Measurements from ENCODE around the gene STON2. TPM values are rescaled to one million over a fixed set of nuclear protein-coding genes. Genes with fewer than 3 reads are reported as not detected.
A peak's percentile ranks its signal among the peaks of the same experiment; 100 is the strongest.

Gene STON2
- total RNA-seq, 1 experiment from 2014 or later, result 12.3 TPM

GRCh38 chr14:81323093-81323492 is 77.0 kb downstream of the STON2 start:
- H3K36me3 ChIP-seq (ENCODE audit: low read depth, low read length), result no peaks in the 10 kb centered on the region
- no peaks in the 10 kb centered on the region; the same call in 1 of the 2 replicates for H3K79me2 ChIP-seq (ENCODE audit: low read length)
- H2AFZ ChIP-seq (ENCODE audit: low read length), result no peak overlapping the region
- H3K27me3 ChIP-seq (ENCODE audit: low read length), result no peaks in the 10 kb centered on the region
- POLR2A ChIA-PET (ENCODE audit: unreplicated experiment), result no interaction called here
- DNase-seq (no peak), ATAC-seq (no peak)
- H4K20me1 ChIP-seq (ENCODE audit: low read length), result no peaks in the 10 kb centered on the region
- CTCF ChIA-PET, result no interaction called here
- no TSS peak for BruUV-seq (replicated peaks)
- H3K4me3 ChIP-seq (ENCODE audit: low read length), result peak overlapping the region; percentile 76
- H3K9me3 ChIP-seq (ENCODE audit: low read length), result no peaks in the 10 kb centered on the region
- intact Hi-C loops (cut with micrococcal nuclease), result loop anchor here (2.0 to 5.0 kb wide), 4 partner anchors 59 to 129 kb away; partner anchors contain the start of gene STON2
- H3K27ac ChIP-seq (ENCODE audit: low read length), result no peak overlapping the region
- peak overlapping the region; percentile 86 for H3K4me2 ChIP-seq (ENCODE audit: low read length)
- TF ChIP-seq, protein P1, sequence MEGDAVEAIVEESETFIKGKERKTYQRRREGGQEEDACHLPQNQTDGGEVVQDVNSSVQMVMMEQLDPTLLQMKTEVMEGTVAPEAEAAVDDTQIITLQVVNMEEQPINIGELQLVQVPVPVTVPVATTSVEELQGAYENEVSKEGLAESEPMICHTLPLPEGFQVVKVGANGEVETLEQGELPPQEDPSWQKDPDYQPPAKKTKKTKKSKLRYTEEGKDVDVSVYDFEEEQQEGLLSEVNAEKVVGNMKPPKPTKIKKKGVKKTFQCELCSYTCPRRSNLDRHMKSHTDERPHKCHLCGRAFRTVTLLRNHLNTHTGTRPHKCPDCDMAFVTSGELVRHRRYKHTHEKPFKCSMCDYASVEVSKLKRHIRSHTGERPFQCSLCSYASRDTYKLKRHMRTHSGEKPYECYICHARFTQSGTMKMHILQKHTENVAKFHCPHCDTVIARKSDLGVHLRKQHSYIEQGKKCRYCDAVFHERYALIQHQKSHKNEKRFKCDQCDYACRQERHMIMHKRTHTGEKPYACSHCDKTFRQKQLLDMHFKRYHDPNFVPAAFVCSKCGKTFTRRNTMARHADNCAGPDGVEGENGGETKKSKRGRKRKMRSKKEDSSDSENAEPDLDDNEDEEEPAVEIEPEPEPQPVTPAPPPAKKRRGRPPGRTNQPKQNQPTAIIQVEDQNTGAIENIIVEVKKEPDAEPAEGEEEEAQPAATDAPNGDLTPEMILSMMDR (conservative IDR thresholded peaks at IDR 0.05; ENCODE audit: low read depth, low read length), result no peak
- no peak for TF ChIP-seq EZH2 (IDR thresholded peaks at IDR 0.05; ENCODE audit: low read length, unreplicated experiment)
- no peak for TF ChIP-seq EZH2phosphoT487 (IDR thresholded peaks at IDR 0.05; ENCODE audit: borderline replicate concordance, low read length)
- H3K4me1 ChIP-seq (ENCODE audit: insufficient read depth, low read length), result peaks cover 27% of the 10 kb centered on the region
- H3K9me2 ChIP-seq (replicated peaks; ENCODE audit: low read length), result no peaks in the 10 kb centered on the region
- peak overlapping the region; percentile 73; the same call in 1 of the 2 replicates for H3K9ac ChIP-seq (ENCODE audit: low read length)
- no peaks in the 10 kb centered on the region for H3F3A ChIP-seq (ENCODE audit: low read length, unreplicated experiment)

DNA sequence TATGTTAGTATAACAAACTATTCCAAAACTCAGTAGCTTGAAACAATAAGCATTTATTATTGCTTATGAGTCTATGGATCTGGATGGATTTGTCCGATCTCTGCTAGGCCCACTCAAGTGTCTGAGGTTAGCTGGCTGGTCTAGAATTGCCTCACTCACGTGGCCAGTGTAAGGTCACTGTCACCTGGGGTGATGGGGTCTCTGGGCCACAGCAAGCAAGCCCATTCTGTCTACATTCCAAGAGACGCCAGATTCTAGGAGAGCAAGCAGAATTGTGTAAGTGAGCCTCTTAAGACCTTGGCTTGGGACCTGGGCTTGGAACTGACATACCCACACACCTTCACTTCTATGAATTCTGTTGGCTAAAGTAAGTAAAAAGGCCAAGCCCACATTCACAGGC is 80.2 kb downstream of the STON2 start:
- ChIA-PET POLR2A (ENCODE audit: unreplicated experiment) (no interaction called here), CTCF (no interaction called here)
- no peak for DNase-seq
- Histone ChIP-seq H3K4me3 (ENCODE audit: low read length) (no peak overlapping the region), H3K9me2 (replicated peaks; ENCODE audit: low read length) (no peaks in the 10 kb centered on the region), H3K27ac (ENCODE audit: low read length) (no peak overlapping the region), H3K9me3 (ENCODE audit: low read length) (no peaks in the 10 kb centered on the region), H3K36me3 (ENCODE audit: low read depth, low read length) (no peaks in the 10 kb centered on the region), H3K27me3 (ENCODE audit: low read length) (no peaks in the 10 kb centered on the region), H3K79me2 (ENCODE audit: low read length) (no peaks in the 10 kb centered on the region; the same call in 1 of the 2 replicates), H3K4me1 (ENCODE audit: insufficient read depth, low read length) (peaks cover 15% of the 10 kb centered on the region), H4K20me1 (ENCODE audit: low read length) (no peaks in the 10 kb centered on the region), H3K9ac (ENCODE audit: low read length) (no peak overlapping the region), H3K4me2 (ENCODE audit: low read length) (no peak overlapping the region), H2AFZ (ENCODE audit: low read length) (no peak overlapping the region), H3F3A (ENCODE audit: low read length, unreplicated experiment) (no peaks in the 10 kb centered on the region)
- ATAC-seq, result no peak
- BruUV-seq (replicated peaks), result no TSS peak
- TF ChIP-seq EZH2phosphoT487 (IDR thresholded peaks at IDR 0.05; ENCODE audit: borderline replicate concordance, low read length) (no peak), EZH2 (IDR thresholded peaks at IDR 0.05; ENCODE audit: low read length, unreplicated experiment) (no peak)
- TF ChIP-seq, protein P1 (conservative IDR thresholded peaks at IDR 0.05; ENCODE audit: low read depth, low read length), result no peak
- intact Hi-C loops (cut with micrococcal nuclease), result loop anchor here (5.0 kb wide), 3 partner anchors 62 to 132 kb away; no protein-coding TSS in a partner anchor

DNA sequence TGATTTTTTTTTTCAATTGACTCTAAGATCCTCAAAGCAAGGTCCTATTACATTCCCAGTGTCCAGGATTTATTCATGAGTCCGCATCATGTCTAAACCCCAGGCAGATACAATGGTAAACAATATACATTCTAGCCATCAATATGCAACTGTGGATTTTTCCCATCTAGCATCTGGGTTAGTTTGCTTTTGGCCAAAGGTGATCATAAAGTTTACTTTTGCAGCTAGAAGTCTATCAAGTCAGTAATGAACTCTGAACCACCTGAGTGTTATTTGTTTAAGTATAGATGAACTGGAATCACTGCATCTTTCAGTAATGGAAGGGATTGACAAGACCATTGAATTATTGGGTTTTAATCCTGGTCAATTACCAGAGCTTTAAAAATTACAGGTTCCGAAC is 80.8 kb downstream of the STON2 start:
- H3K79me2 ChIP-seq (ENCODE audit: low read length), result no peaks in the 10 kb centered on the region; the same call in 1 of the 2 replicates
- H3F3A ChIP-seq (ENCODE audit: low read length, unreplicated experiment), result no peaks in the 10 kb centered on the region
- H4K20me1 ChIP-seq (ENCODE audit: low read length), result no peaks in the 10 kb centered on the region
- BruUV-seq (replicated peaks), result no TSS peak
- H3K9me2 ChIP-seq (replicated peaks; ENCODE audit: low read length), result no peaks in the 10 kb centered on the region
- peaks cover 9% of the 10 kb centered on the region for H3K4me1 ChIP-seq (ENCODE audit: insufficient read depth, low read length)
- no peak overlapping the region for H2AFZ ChIP-seq (ENCODE audit: low read length)
- H3K4me3 ChIP-seq (ENCODE audit: low read length), result no peak overlapping the region
- intact Hi-C loops (cut with micrococcal nuclease), result no loop called here
- no peaks in the 10 kb centered on the region for H3K27me3 ChIP-seq (ENCODE audit: low read length)
- no peak overlapping the region for H3K9ac ChIP-seq (ENCODE audit: low read length)
- H3K4me2 ChIP-seq (ENCODE audit: low read length), result no peak overlapping the region
- H3K27ac ChIP-seq (ENCODE audit: low read length), result no peak overlapping the region
- no peak for DNase-seq
- ChIA-PET CTCF (no interaction called here), POLR2A (ENCODE audit: unreplicated experiment) (no interaction called here)
- no peaks in the 10 kb centered on the region for H3K9me3 ChIP-seq (ENCODE audit: low read length)
- ATAC-seq, result no peak
- TF ChIP-seq, protein P1 (conservative IDR thresholded peaks at IDR 0.05; ENCODE audit: low read depth, low read length), result no peak
- TF ChIP-seq EZH2 (IDR thresholded peaks at IDR 0.05; ENCODE audit: low read length, unreplicated experiment) (no peak), EZH2phosphoT487 (IDR thresholded peaks at IDR 0.05; ENCODE audit: borderline replicate concordance, low read length) (no peak)
- no peaks in the 10 kb centered on the region for H3K36me3 ChIP-seq (ENCODE audit: low read depth, low read length)
